ENCODE measurements around the gene NHLRC2.
A peak's percentile ranks its signal among the peaks of the same experiment; 100 is the strongest.

NHLRC2 gene

GRCh38 chr10:113945075-113945686, 90.7 kb downstream of the NHLRC2 start:
- Histone ChIP-seq H3K4me3 (ENCODE audit: low read depth in 1 of 2, low read length in 2 of 2) (no peak overlapping the region), H3K9ac (ENCODE audit: low read length) (no peak overlapping the region), H3K27ac (ENCODE audit: low read depth, low read length) (no peak overlapping the region), H3K27me3 (ENCODE audit: control insufficient read depth in 1 of 2, insufficient read depth in 2 of 2, low read length in 2 of 2) (no peaks in the 10 kb centered on the region), H3K36me3 (ENCODE audit: insufficient read depth, low read length) (no peaks in the 10 kb centered on the region), H3K4me1 (ENCODE audit: insufficient read depth, low read length) (no peaks in the 10 kb centered on the region), H3K9me3 (ENCODE audit: low read length) (no peaks in the 10 kb centered on the region)

GRCh38 chr10:113945687-113946085, 91.2 kb downstream of the NHLRC2 start:
- Histone ChIP-seq H3K9me3 (ENCODE audit: low read length) (no peaks in the 10 kb centered on the region), H3K9ac (ENCODE audit: low read length) (no peak overlapping the region), H3K27ac (ENCODE audit: low read depth, low read length) (no peak overlapping the region), H3K4me3 (ENCODE audit: low read depth in 1 of 2, low read length in 2 of 2) (no peak overlapping the region), H3K27me3 (ENCODE audit: control insufficient read depth in 1 of 2, insufficient read depth in 2 of 2, low read length in 2 of 2) (no peaks in the 10 kb centered on the region), H3K4me1 (ENCODE audit: insufficient read depth, low read length) (no peaks in the 10 kb centered on the region), H3K36me3 (ENCODE audit: insufficient read depth, low read length) (no peaks in the 10 kb centered on the region)

- H3K4me3 ChIP-seq (ENCODE audit: low read depth in 1 of 2, low read length in 2 of 2): no peak overlapping the region
- no peaks in the 10 kb centered on the region for H3K9me3 ChIP-seq (ENCODE audit: low read length)
- no peaks in the 10 kb centered on the region for H3K36me3 ChIP-seq (ENCODE audit: insufficient read depth, low read length)
- H3K9ac ChIP-seq (ENCODE audit: low read length): no peak overlapping the region
- no peaks in the 10 kb centered on the region for H3K4me1 ChIP-seq (ENCODE audit: insufficient read depth, low read length)
- no peak overlapping the region for H3K27ac ChIP-seq (ENCODE audit: low read depth, low read length)
- no peaks in the 10 kb centered on the region for H3K27me3 ChIP-seq (ENCODE audit: control insufficient read depth in 1 of 2, insufficient read depth in 2 of 2, low read length in 2 of 2)
Measured at GRCh38 chr10:113947184-113948041, 93.0 kb downstream of the NHLRC2 start.

- H3K36me3 ChIP-seq (ENCODE audit: insufficient read depth, low read length): no peaks in the 10 kb centered on the region
- no peak overlapping the region for H3K9ac ChIP-seq (ENCODE audit: low read length)
- H3K9me3 ChIP-seq (ENCODE audit: low read length): no peaks in the 10 kb centered on the region
- no peak overlapping the region for H3K4me3 ChIP-seq (ENCODE audit: low read depth in 1 of 2, low read length in 2 of 2)
- no peak overlapping the region for H3K27ac ChIP-seq (ENCODE audit: low read depth, low read length)
- H3K27me3 ChIP-seq (ENCODE audit: control insufficient read depth in 1 of 2, insufficient read depth in 2 of 2, low read length in 2 of 2): no peaks in the 10 kb centered on the region
- no peaks in the 10 kb centered on the region for H3K4me1 ChIP-seq (ENCODE audit: insufficient read depth, low read length)
Measured at GRCh38 chr10:113948048-113948447, 93.6 kb downstream of the NHLRC2 start.

GRCh38 chr10:113950268-113950667, 95.8 kb downstream of the NHLRC2 start:
- no peaks in the 10 kb centered on the region for H3K9me3 ChIP-seq (ENCODE audit: low read length)
- H3K27ac ChIP-seq (ENCODE audit: low read depth, low read length): no peak overlapping the region
- H3K36me3 ChIP-seq (ENCODE audit: insufficient read depth, low read length): no peaks in the 10 kb centered on the region
- no peak overlapping the region for H3K9ac ChIP-seq (ENCODE audit: low read length)
- no peaks in the 10 kb centered on the region for H3K4me1 ChIP-seq (ENCODE audit: insufficient read depth, low read length)
- H3K27me3 ChIP-seq (ENCODE audit: control insufficient read depth in 1 of 2, insufficient read depth in 2 of 2, low read length in 2 of 2): no peaks in the 10 kb centered on the region
- H3K4me3 ChIP-seq (ENCODE audit: low read depth in 1 of 2, low read length in 2 of 2): no peak overlapping the region

- no peaks in the 10 kb centered on the region for H3K9me3 ChIP-seq (ENCODE audit: low read length)
- H3K27ac ChIP-seq (ENCODE audit: low read depth, low read length): no peak overlapping the region
- no peak overlapping the region for H3K9ac ChIP-seq (ENCODE audit: low read length)
- H3K27me3 ChIP-seq (ENCODE audit: control insufficient read depth in 1 of 2, insufficient read depth in 2 of 2, low read length in 2 of 2): no peaks in the 10 kb centered on the region
- no peak overlapping the region for H3K4me3 ChIP-seq (ENCODE audit: low read depth in 1 of 2, low read length in 2 of 2)
- no peaks in the 10 kb centered on the region for H3K36me3 ChIP-seq (ENCODE audit: insufficient read depth, low read length)
- peaks cover 15% of the 10 kb centered on the region for H3K4me1 ChIP-seq (ENCODE audit: insufficient read depth, low read length)
Measured at GRCh38 chr10:113953505-113954272, 99.2 kb downstream of the NHLRC2 start.

GRCh38 chr10:113954409-113954808, 99.9 kb downstream of the NHLRC2 start:
- no peaks in the 10 kb centered on the region for H3K36me3 ChIP-seq (ENCODE audit: insufficient read depth, low read length)

GRCh38 chr10:113957013-113957412, 102.6 kb downstream of the NHLRC2 start:
- no peaks in the 10 kb centered on the region for H3K27me3 ChIP-seq (ENCODE audit: control insufficient read depth in 1 of 2, insufficient read depth in 2 of 2, low read length in 2 of 2)
- no peak overlapping the region for H3K27ac ChIP-seq (ENCODE audit: low read depth, low read length)
- no peak overlapping the region for H3K9ac ChIP-seq (ENCODE audit: low read length)
- peaks cover 26% of the 10 kb centered on the region for H3K4me1 ChIP-seq (ENCODE audit: insufficient read depth, low read length)
- H3K36me3 ChIP-seq (ENCODE audit: insufficient read depth, low read length): no peaks in the 10 kb centered on the region
- no peaks in the 10 kb centered on the region for H3K9me3 ChIP-seq (ENCODE audit: low read length)
- H3K4me3 ChIP-seq (ENCODE audit: low read depth in 1 of 2, low read length in 2 of 2): no peak overlapping the region

More at GRCh38 chr10:113954409-113954808, 99.9 kb downstream of the NHLRC2 start:
- Histone ChIP-seq H3K9me3 (ENCODE audit: low read length) (no peaks in the 10 kb centered on the region), H3K9ac (ENCODE audit: low read length) (no peak overlapping the region), H3K4me3 (ENCODE audit: low read depth in 1 of 2, low read length in 2 of 2) (no peak overlapping the region), H3K4me1 (ENCODE audit: insufficient read depth, low read length) (peaks cover 22% of the 10 kb centered on the region), H3K27ac (ENCODE audit: low read depth, low read length) (no peak overlapping the region), H3K27me3 (ENCODE audit: control insufficient read depth in 1 of 2, insufficient read depth in 2 of 2, low read length in 2 of 2) (no peaks in the 10 kb centered on the region)

- no peak overlapping the region for H3K4me3 ChIP-seq (ENCODE audit: low read depth in 1 of 2, low read length in 2 of 2)
Measured at GRCh38 chr10:113958631-113959382, 104.3 kb downstream of the NHLRC2 start.

GRCh38 chr10:113959383-113959760, 104.9 kb downstream of the NHLRC2 start:
- no peaks in the 10 kb centered on the region for H3K27me3 ChIP-seq (ENCODE audit: control insufficient read depth in 1 of 2, insufficient read depth in 2 of 2, low read length in 2 of 2)
- no peak overlapping the region for H3K4me3 ChIP-seq (ENCODE audit: low read depth in 1 of 2, low read length in 2 of 2)
- H3K36me3 ChIP-seq (ENCODE audit: insufficient read depth, low read length): no peaks in the 10 kb centered on the region
- H3K4me1 ChIP-seq (ENCODE audit: insufficient read depth, low read length): peaks cover 26% of the 10 kb centered on the region
- H3K9me3 ChIP-seq (ENCODE audit: low read length): no peaks in the 10 kb centered on the region
- peak overlapping the region; percentile 20 for H3K27ac ChIP-seq (ENCODE audit: low read depth, low read length)
- no peak overlapping the region for H3K9ac ChIP-seq (ENCODE audit: low read length)

More at GRCh38 chr10:113958631-113959382, 104.3 kb downstream of the NHLRC2 start:
- H3K36me3 ChIP-seq (ENCODE audit: insufficient read depth, low read length): no peaks in the 10 kb centered on the region
- H3K9ac ChIP-seq (ENCODE audit: low read length): no peak overlapping the region
- no peaks in the 10 kb centered on the region for H3K9me3 ChIP-seq (ENCODE audit: low read length)
- H3K27me3 ChIP-seq (ENCODE audit: control insufficient read depth in 1 of 2, insufficient read depth in 2 of 2, low read length in 2 of 2): no peaks in the 10 kb centered on the region
- peaks cover 26% of the 10 kb centered on the region for H3K4me1 ChIP-seq (ENCODE audit: insufficient read depth, low read length)
- H3K27ac ChIP-seq (ENCODE audit: low read depth, low read length): peak overlapping the region; percentile 20
